ENCODE data around the gene PLA2G2C. TPM values are rescaled to one million over a fixed set of nuclear protein-coding genes. Genes with fewer than 3 reads are reported as not detected.

Gene PLA2G2C
- total and polyA plus RNA-seq, 2 of the 8 experiments (the other 6 are each of a cell fraction or from before 2014, with no cell fraction given): not detected

DNA sequence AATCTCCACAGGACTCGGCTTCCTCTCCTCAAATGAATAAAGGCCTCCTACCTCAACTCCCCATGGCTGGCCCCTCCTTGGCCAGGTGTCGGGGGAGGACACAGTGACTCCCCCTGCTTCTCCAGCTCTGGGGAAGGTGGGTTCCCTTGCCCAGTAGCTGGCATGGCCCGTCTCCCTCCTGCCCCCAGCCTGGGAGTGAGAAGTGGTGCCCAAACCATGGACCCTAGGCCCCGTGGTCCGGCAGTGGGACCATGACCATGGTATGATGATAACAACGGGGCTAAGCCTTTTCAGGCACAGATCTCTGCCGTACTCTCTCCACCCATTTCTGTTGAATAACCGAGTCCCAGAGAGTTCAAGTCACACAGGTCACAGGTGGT, 36.0 kb downstream of the PLA2G2C start:
- no peak overlapping the region for H4K8ac ChIP-seq (ENCODE audit: extremely low read depth, insufficient read depth, low read length)
- no peak overlapping the region for H3K4me2 ChIP-seq (ENCODE audit: insufficient read depth in 1 of 2, low read depth in 2 of 2, low read length in 2 of 2)
- no peak overlapping the region for H4K5ac ChIP-seq (ENCODE audit: insufficient read length, low read depth, low read length)
- H3K9ac ChIP-seq (replicated peaks in 1 of 4; ENCODE audit: extremely low read depth in 1 of 4, low read depth in 3 of 4, low read length in 3 of 4): no peak overlapping the region
- H3K4me3 ChIP-seq (ENCODE audit: extremely low read depth in 1 of 4, insufficient read depth in 2 of 4, low read depth in 3 of 4, low read length in 4 of 4): no peak overlapping the region
- TF ChIP-seq SAP30 (IDR thresholded peaks at IDR 0.05; ENCODE audit: insufficient read depth, insufficient replicate concordance, low read length): no peak
- TF ChIP-seq RXRA (IDR thresholded peaks at IDR 0.05; ENCODE audit: insufficient read depth, low read depth, low read length): no peak
- no peak overlapping the region for H2AFZ ChIP-seq (ENCODE audit: low read length)
- DNase-seq (ENCODE audit: low read depth in 1 of 2, low spot score in 2 of 2) (no peak), FAIRE-seq (no peak)
- H3K36me3 ChIP-seq (ENCODE audit: control insufficient read depth in 2 of 4, insufficient read depth in 4 of 4, low read length in 3 of 4): no peaks in the 10 kb centered on the region
- H4K91ac ChIP-seq (replicated peaks; ENCODE audit: insufficient read length, low read length): no peak overlapping the region
- H2AK5ac ChIP-seq (ENCODE audit: low read depth, low read length): no peak overlapping the region
- no peaks in the 10 kb centered on the region for H3K27me3 ChIP-seq (replicated peaks in 1 of 4; ENCODE audit: control insufficient read depth in 3 of 4, extremely low read depth in 1 of 4, insufficient read depth in 3 of 4, low read length in 3 of 4)
- no peak overlapping the region for H3K56ac ChIP-seq (replicated peaks; ENCODE audit: insufficient read length, low read depth, low read length)
- no peaks in the 10 kb centered on the region for H3K79me2 ChIP-seq (ENCODE audit: control insufficient read depth in 1 of 2, insufficient read depth in 2 of 2, low read length in 2 of 2)
- no peaks in the 10 kb centered on the region for H4K20me1 ChIP-seq (replicated peaks in 1 of 2; ENCODE audit: control insufficient read depth in 1 of 2, insufficient read depth in 2 of 2, low read length in 2 of 2)
- WGBS, 2 experiments (ENCODE audit: extremely low coverage in 1 of 2, insufficient coverage in 1 of 2, insufficient read length in 1 of 2, insufficient replicate concordance in 2 of 2, low coverage in 1 of 2, low lambda C conversion rate in 2 of 2, missing lambda C conversion rate in 1 of 2): 90% methylated on average over 8 of the region's 8 CpGs; no CpG with 5 or more reads in 1 of the 2 experiments
- no peaks in the 10 kb centered on the region for H3K23me2 ChIP-seq (ENCODE audit: low read depth, low read length)
- H2BK20ac ChIP-seq (ENCODE audit: low read length): no peak overlapping the region
- H2BK12ac ChIP-seq (ENCODE audit: low read depth, low read length): peak overlapping the region; percentile 50; the same call in 1 of the 2 replicates
- no peak overlapping the region for H2BK120ac ChIP-seq (replicated peaks; ENCODE audit: low read depth, low read length)
- H3K27ac ChIP-seq (ENCODE audit: low read depth, low read length): no peak overlapping the region
- no peaks in the 10 kb centered on the region for H3K9me3 ChIP-seq (ENCODE audit: insufficient read depth in 2 of 2, low read depth in 1 of 2, low read length in 1 of 2)
- H3K79me1 ChIP-seq (ENCODE audit: low read depth, low read length): no peaks in the 10 kb centered on the region
- no peak overlapping the region for H3K18ac ChIP-seq (ENCODE audit: extremely low read depth, low read length)
- H3K4me1 ChIP-seq (replicated peaks in 1 of 4; ENCODE audit: control insufficient read depth in 3 of 4, insufficient read depth in 4 of 4, low read length in 3 of 4): peaks cover 0 to 11% (median 5%) of the 10 kb centered on the region in 4 experiments; a peak in 6 of 7 replicates
- no peak overlapping the region for H3K23ac ChIP-seq (ENCODE audit: insufficient read length)
- ChIA-PET POLR2A (ENCODE audit: partially characterized antibody) (no interaction called here), CTCF (ENCODE audit: partially characterized antibody) (interaction anchor here (0.6 to 13.5 kb wide), 10 partner anchors 9 to 444 kb away, joined by 3 to 127 read pairs (median 6); partner anchors contain the start of genes PLA2G2A and PLA2G2E)
- H3K4ac ChIP-seq (replicated peaks; ENCODE audit: insufficient read length, low read depth, low read length): no peak overlapping the region
- no peak overlapping the region for H2BK5ac ChIP-seq (ENCODE audit: low read depth, low read length)
- no peak overlapping the region for H3K14ac ChIP-seq (ENCODE audit: insufficient read length)
- peak overlapping the region; percentile 46; the same call in 1 of the 2 replicates for H2BK15ac ChIP-seq (ENCODE audit: low read length)

Data from H1 (cell line).